DMS 273 (cell line): ENCODE data around the gene AUTS2.

Experiments
- DNase-seq: peaks from one replicate; lab custom pipeline; 2025; ENCODE audit not compliant: unreplicated experiment; lab: John Stamatoyannopoulos, UW

AUTS2 gene

GRCh38 chr7:70318511-70318910 lies 720.2 kb downstream of the AUTS2 start:
- no peak for DNase-seq

DNA sequence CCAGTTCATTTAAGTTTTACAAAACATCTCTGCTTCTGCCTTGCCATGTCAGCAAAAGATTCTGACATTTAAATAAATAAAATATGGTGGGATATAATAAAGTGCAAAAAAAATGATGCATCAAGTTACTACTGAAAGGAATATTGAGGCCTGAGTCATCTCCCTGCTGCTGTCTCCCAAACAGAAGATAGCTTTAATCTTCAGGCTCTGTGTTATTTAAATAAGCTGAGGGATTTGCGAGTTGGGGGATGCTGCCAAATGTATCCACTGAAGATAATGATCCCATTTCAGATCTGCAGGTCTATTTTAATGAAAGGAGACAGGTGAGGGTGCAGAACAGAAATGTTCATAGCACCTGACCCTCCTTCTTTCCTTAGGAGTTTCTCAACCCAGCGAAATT lies 720.8 kb downstream of the AUTS2 start:
- no peak for DNase-seq

- peak; percentile 31 for DNase-seq
Measured at GRCh38 chr7:70321016-70321590, 722.8 kb downstream of the AUTS2 start.

DNA sequence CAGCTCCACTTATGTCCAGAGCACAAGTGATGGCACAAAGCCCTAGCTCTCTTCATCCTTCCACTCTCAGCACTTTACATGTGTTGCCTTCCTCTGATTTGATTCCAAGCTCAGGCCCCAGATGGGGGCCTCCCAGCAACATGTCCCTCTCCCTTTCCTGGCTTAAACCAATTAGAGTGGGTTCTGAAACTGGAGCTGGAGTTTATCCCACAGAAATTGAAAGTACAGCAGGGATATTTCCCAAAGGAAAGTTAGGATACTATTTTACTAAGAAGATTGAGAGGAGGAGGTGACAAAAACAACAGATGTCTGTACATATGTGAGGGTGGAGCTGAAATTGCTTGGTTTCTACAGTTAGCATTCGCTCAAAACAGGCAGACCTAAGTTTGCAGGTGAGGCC lies 724.6 kb downstream of the AUTS2 start:
- peak; percentile 97 for DNase-seq

GRCh38 chr7:70325509-70326101 lies 727.3 kb downstream of the AUTS2 start:
- peak; percentile 99 for DNase-seq

DNA sequence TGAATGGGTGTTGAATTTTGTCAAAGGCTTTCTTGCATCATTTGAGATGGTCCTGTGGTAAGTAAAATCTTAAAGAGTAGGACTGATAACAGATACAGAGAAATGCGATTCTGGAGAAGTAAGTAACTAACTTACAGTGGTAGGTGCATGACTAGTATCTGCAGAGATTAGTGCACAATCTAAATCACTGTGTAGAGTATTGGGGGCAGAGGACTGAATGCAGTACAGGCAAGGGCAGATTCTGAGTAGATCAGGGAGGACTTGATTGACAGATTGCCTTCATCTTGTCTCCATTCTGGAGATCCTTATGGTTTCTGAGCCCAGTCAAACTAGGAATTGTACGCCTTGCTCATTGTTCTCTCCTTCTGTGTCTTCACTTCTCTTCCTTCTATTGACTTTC lies 736.0 kb downstream of the AUTS2 start:
- no peak for DNase-seq

DNA sequence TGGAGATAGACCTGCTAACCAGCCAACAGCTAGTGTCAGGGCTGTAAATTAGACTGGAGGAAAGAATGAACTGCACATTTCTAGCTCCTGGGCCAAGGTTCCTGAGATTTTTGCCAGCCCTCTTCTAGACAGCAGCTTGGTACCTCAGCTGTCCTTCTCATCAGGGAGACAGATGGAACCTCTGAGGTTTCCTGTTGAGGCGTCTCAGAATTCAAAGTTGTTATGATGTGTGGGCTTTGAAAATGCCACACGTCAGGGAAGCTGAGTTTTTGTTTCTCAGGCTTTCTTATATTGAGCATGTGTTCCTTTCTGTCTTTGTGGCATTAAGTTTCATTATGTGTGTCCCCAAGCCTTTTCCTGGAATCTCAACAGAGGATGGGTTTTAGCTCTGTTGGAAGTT lies 736.6 kb downstream of the AUTS2 start:
- peak; percentile 91 for DNase-seq

DNA sequence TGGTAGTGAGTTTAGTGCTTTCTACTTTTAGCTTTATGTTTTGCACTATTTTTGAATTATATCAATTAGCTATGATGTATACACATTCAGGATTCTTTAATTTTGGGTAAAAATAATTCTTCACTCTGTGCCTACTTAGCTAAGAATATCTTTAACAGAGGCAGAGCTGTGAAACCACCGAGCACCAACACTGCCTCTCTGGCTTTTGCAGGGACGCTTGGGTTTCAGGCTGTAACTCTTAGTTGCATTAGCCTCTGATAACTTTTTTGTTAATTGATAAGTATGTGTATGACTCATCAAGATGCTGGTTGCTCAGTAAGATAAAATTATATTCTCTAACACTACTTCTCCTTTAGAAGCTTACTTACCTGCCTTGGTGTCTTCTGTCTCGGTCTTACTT lies 738.3 kb downstream of the AUTS2 start:
- peak; percentile 41 for DNase-seq

- peak; percentile 55 for DNase-seq
Measured at GRCh38 chr7:70338015-70338414, 739.7 kb downstream of the AUTS2 start.

DNA sequence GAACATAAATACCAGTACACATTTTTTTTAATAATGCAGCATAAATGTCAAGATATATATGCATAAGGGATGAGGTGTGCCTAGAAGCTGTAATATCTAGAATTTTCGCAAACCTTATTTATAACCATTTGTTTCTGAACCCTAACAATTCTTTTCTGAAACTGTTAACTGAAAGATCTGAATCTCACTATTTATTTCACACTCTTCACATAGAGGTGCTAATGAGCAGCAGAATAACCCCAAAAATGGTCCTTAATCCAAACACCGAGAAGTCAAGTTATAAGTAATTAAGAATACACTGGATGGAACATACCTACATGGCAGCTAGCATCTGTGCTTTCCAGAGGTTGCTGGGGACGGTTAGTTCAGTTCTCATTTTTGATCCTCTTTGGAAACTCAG lies 742.0 kb downstream of the AUTS2 start:
- DNase-seq = no peak

DNA sequence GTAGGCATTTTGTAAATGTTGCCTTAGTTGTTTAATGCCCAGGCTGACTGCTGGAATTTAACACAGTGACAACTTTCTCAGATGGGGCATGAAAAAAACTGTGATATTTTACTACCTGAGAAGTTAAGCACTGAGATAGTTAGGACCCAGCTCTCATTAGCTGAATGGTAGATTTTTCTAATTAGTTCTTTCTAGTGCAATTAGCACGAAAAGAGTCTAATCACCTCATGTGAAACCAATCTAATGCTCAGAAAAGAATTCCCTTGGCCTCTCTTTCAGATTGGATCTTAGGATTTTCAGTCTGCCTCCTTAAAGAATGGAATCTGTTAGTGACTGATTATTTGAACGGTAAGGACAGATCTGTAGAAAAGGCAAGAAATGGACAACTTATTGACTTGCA lies 743.2 kb downstream of the AUTS2 start:
- no peak for DNase-seq

DNA sequence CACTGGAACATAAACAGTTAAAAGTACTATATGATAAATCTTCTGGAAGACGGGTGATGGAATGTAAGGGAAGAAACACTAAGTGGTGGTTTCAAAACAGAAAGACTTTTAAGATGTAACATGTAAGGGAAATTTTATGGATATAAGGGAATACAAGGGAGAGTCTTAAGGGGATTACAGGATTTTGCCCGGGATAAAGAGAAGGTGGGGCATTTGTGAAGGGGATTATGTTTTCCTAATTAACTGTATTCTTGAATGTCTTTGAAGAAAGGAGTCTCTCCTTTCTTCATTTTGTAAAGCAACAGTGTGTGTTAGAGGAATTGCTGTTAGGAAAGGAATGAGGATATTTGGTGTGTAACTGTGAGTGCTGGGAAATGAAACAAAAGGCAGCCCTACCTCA lies 745.2 kb downstream of the AUTS2 start:
- no peak for DNase-seq

- DNase-seq = peak; percentile 78
Measured at GRCh38 chr7:70344726-70345125, 746.5 kb downstream of the AUTS2 start.

- no peak for DNase-seq
Measured at GRCh38 chr7:70346844-70347462, 748.7 kb downstream of the AUTS2 start.

DNA sequence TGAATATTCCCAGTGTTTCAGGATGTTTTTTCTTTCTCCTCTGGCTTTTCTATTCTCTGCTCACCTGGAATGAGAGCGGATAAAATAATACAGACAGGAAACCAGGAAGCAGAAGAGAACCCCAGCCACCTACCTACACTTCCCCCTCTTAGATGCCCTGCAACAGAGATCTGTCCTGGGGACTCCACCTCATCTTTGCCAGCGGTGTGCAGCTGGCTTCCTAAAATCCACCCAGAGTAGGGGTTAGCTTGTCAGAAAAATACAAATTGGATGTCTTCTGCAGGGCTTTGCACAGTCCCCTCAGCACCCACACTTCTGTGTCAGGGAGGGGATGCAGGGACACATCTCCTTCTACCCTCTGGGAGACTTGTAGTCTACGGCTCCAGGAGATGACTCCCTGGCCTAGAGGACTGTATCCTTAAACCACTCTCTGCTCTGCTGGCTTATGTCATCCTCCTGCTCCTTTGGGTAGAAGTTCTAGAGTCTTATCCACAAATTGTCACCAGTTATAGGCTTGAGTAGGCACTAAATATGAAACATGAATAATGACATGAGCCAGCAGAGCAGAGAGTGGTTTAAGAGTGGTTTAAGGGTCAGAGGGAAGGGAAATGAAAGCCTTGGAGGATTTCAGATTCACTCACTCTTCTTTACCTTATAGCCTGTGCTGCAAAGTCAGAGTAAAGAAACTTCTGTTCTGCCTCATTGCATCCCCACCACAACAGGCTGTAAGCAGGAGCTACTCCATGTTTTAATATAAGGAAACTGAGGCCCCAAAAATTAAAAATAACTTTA lies 749.4 kb downstream of the AUTS2 start:
- DNase-seq = no peak

GRCh38 chr7:70349031-70349430 lies 750.8 kb downstream of the AUTS2 start:
- no peak for DNase-seq

DNA sequence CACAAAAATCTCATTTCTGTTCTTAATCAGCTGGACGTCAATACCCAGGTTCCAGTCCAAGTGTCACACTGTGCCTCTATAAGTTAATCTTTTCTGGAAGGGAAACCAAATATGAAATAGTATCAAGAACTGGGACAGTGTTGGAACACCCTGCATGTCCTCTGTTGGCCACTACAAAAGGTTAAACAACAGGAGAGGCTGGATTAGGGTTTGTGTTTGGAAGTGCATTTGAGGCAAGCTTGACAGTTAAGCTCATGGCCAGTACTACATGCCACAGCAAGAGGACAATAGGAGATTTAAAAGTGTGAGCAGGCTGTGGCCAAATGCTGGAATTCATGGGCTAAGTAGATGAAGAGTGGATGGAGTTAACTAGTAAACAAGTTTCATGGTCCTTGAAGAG lies 751.5 kb downstream of the AUTS2 start:
- no peak for DNase-seq

DNA sequence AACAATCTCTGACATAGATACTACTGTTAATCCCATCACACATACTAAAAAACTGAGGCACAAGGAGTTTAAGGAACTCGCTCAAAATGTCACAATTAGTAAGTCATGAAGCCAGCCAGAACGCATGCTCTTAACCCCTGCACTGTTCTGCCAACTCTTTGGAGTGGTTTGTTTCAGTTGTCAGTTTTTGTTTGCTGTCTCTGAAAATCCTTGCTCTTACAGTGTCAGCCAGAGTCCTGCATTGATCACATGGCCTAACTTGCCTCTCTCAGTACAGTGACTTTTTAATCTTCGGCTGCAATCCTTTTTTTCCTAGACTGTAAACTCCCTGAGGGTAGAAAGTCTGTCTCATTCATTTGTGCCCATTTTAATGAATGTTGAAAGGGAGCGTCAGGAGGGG lies 753.8 kb downstream of the AUTS2 start:
- DNase-seq = no peak

DNA sequence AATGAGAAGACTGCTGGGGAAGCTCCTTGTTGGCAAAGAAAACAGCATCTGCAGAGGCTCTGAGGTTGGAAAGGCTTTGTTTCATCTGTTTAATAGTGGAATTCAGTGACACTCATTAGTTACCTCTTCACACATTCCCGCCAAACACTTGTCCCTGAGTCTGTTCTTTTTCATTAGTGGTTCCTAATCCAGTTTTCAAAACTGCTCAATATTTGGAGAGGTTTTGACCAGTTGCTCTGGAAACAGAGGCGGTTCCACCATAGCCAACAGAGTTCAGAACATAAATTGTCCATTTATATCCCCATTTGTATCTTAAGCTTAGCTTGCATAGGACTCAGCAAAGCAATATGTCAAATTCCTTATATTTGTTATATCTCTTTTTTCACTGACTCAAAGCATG lies 754.6 kb downstream of the AUTS2 start:
- DNase-seq = peak; percentile 57

GRCh38 chr7:70353330-70353945 lies 755.2 kb downstream of the AUTS2 start:
- peak; percentile 82 for DNase-seq

DNA sequence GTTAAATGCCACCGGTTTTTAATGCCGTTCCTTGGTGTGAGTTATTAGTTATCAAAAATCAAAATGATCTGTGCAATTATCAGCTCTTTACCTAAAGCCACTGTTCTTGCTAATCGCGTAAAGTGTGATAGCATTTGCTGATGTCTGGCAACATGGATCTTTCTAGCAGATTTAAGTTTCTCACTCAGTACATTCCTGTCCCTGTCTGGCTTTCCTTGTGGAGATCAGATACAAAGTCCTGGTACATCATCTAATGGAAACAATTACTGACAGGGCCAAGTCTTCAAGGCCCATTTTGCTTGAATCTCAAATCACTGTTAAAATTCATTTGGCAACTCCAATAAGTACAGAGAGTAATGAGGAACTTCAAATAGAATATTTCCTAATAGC lies 755.7 kb downstream of the AUTS2 start:
- peak; percentile 55 for DNase-seq
